Skeletal muscle satellite cell (primary cell): ENCODE data around the gene VAV2.
"Not testable (repeated sequence)": the region's sequence is repeated elsewhere in the genome, so short reads cannot be mapped to it uniquely, and the experiment has no call there.

Source experiments
- H3K27me3 ChIP-seq: 2 replicates; pipeline ENCODE4 v1.7.0; 2013; ENCODE audit warnings: low read length; ENCODE audit not compliant: control insufficient read depth, insufficient read depth
- H3K36me3 ChIP-seq: 2 replicates; pipeline ENCODE4 v1.7.0; 2013; ENCODE audit warnings: mild to moderate bottlenecking, control low read depth, low read length; ENCODE audit not compliant: insufficient read depth
- H3K4me1 ChIP-seq: 2 replicates; pipeline ENCODE4 v1.7.0; 2013; ENCODE audit warnings: low read length; ENCODE audit not compliant: control insufficient read depth, insufficient read depth
- H3K4me2 ChIP-seq: 2 replicates; pipeline ENCODE4 v1.7.0; 2013; ENCODE audit warnings: mild to moderate bottlenecking, low read length
- H3K4me3 ChIP-seq: 2 replicates; pipeline ENCODE4 v1.7.0; 2013; ENCODE audit warnings: low read length
- H3K9ac ChIP-seq: 2 replicates; pipeline ENCODE4 v1.7.0; 2013; ENCODE audit warnings: mild to moderate bottlenecking, low read depth, low read length, moderate library complexity
- H3K9me3 ChIP-seq: replicated peaks from 2 replicates; pipeline ENCODE4 v1.7.0; 2013; ENCODE audit warnings: mild to moderate bottlenecking, control low read depth, low read length

Gene VAV2

DNA sequence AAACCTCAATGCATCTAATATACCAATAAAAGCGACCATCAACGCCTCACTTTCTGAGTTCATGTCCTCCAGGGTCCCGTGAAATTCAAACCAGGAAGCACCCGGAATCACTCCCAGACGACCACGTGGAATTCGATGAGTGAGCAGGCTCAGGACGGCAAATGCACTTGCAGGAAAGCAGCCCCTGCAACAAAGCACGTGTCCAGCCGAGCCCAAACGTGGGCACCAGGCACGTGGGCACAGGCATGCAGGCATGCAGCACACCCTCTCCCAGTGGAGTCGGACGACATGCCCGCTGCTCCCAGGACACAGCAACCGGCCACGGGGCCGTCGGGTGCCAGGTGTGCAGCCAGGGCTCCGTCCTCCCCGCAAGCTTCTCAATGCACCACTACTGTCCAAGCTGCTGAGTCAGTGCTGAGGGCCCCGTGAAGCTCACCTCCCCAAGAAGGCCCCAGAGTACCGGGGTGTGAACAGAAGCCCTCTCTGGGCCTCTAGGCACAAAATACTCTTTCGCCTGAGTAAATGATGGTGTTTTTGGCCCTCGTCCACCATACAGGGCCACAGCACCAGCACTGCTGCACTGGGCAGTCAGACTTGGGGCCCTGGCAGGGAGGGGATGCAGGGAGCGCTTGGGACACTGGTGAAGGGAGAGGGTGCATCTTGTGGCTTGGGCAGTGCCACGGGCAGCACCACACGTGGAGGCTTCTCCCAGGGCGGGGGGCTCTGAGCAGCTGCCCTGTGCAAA lies 87.6 kb downstream of the VAV2 start:
- H3K4me1 ChIP-seq, result no peaks in the 10 kb centered on the region
- no peak overlapping the region for H3K9ac ChIP-seq
- no peak overlapping the region for H3K4me2 ChIP-seq
- no peaks in the 10 kb centered on the region for H3K9me3 ChIP-seq
- no peaks in the 10 kb centered on the region for H3K27me3 ChIP-seq
- H3K4me3 ChIP-seq, result no peak overlapping the region
- H3K36me3 ChIP-seq, result no peaks in the 10 kb centered on the region

DNA sequence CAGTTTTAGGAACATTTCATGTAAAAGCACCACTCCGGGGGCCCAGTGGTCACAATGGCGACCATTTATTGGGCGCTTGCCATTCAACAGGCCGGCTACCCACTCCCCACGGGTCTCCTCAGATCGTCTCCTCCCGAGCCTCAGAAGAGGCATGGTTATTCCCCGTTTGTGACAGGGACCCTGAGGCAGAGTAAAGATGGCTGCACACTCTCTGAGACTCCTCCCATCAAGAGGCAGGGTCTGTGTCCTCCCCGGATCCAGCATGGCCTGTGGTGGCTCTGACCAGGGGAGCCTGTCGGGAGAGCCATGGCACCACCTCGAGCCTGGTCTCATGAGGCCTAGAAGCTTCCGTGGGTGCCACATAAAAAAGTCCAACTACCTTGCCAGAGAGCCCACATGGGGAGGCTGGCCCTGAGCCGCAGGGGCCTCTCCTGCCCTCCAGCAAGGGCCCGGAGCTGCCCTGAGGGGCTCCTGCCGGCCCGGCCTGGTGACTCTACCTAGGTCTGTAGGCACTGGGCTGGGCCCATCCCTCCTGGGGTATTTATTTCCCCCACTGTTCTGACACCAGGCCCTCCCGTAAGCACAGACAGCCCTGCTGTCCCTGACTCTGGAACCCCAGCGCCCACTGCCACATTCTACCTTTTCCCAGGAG lies 90.8 kb downstream of the VAV2 start:
- H3K36me3 ChIP-seq, result no peaks in the 10 kb centered on the region
- H3K4me1 ChIP-seq, result peaks cover 7% of the 10 kb centered on the region
- no peak overlapping the region for H3K9ac ChIP-seq
- no peak overlapping the region for H3K4me3 ChIP-seq
- no peaks in the 10 kb centered on the region for H3K27me3 ChIP-seq
- H3K9me3 ChIP-seq, result no peaks in the 10 kb centered on the region
- H3K4me2 ChIP-seq, result no peak overlapping the region

DNA sequence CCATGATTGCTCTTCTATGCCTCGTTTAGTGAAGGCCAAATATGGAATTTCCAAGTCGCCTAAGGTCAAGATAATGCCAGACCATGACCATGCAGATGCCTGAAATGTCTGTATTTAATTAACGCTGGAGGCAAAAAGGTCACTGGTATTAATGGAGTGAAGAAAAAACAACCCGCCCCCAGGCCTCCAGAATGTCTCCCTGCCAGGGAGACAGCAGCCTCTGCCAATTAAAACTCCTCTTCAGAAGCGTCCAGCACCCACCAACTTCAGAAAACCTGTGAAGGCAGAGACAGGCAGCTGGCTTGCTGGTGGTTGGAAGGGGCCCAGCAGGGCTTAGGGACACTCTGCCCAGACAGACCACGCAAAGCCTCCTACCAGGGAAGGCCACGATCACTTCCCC lies 94.4 kb downstream of the VAV2 start:
- Histone ChIP-seq H3K4me1 (peaks cover 7% of the 10 kb centered on the region), H3K9ac (no peak overlapping the region), H3K9me3 (no peaks in the 10 kb centered on the region), H3K27me3 (no peaks in the 10 kb centered on the region), H3K4me2 (no peak overlapping the region), H3K4me3 (no peak overlapping the region), H3K36me3 (no peaks in the 10 kb centered on the region)

DNA sequence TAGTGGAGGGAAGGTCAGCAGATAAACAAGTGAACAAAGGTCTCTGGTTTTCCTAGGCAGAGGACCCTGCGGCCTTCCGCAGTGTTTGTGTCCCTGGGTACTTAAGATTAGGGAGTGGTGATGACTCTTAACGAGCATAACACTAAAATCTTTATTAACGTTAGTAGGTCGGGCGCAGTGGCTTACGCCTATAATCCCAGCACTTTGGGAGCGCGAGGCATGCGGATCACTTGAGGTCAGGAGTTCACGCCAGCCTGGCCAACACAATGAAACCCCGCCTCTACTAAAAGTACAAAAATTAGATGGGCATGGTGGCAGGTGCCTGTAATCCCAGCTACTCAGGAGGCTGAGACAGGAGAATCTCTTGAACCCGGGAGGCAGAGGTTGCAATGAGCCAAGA lies 96.1 kb downstream of the VAV2 start:
- H3K27me3 ChIP-seq, H3K4me2 ChIP-seq, H3K9ac ChIP-seq, H3K36me3 ChIP-seq, H3K9me3 ChIP-seq, H3K4me1 ChIP-seq, H3K4me3 ChIP-seq: not testable (repeated sequence)

DNA sequence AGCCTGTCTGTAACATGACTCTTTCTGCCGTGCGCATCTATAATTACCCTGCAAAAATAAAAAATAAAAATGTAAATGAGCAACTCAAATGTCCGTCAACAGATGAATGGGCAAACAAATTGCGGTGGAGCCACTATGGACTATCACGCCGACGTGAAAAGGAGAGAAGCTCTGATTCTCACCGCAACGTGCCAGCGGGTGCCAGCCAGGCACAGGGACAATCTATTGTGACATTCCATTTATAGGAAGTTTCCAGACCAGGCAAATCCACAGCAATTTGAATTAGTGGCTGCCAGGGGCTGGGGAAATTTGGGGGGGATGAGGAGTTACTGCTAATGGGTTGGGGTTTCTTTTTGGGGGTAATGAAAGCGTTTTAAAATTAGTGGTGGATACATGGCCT lies 96.8 kb downstream of the VAV2 start:
- peaks cover 9% of the 10 kb centered on the region for H3K4me1 ChIP-seq
- H3K9me3 ChIP-seq, result no peaks in the 10 kb centered on the region
- H3K9ac ChIP-seq, result no peak overlapping the region
- no peaks in the 10 kb centered on the region for H3K36me3 ChIP-seq
- H3K27me3 ChIP-seq, result no peaks in the 10 kb centered on the region
- no peak overlapping the region for H3K4me3 ChIP-seq
- H3K4me2 ChIP-seq, result no peak overlapping the region

DNA sequence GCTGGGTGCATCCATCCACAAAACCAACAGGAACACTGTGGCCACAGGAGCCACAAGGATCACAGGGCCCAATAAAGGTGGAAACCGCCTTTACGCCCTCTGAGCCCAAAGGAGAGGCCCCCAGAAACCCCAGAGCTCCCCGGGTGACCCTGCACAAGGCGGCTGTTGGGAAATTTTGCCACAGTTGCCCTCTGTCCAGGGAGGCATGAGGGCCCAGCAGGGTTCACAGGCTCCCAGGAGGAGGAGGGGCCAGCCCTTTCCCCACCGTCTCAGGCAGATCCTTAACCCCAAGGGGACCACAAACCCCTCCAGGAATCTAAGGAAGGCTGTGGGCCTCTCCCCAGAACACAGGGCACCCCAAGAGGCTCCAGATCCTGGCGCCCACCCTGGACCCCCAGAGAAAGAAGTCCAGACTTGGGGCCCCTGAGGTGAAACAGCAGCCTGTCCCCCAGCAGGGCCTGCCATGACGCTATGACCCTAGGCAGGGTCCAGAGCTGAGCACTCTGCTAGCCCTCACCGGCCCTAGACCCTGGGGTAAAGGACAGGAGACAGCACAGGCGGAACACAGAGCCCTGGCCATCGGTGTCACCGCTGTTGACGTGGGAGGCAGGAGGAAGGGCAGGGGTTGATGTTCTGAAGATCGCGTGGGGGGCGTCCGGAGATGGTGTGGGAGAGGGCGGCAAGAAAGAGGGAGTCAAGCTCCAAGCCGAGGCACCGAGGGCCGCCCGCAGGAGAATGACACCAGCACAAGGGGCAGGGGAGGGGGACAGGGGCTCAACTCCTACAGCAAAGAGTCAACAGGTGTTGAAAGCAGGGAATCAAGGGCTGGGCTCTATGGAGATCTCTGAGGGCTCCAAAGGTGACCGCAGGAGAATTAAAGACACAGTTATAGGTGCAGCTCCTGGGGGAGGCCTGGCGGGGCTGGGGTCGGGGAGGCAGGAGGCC lies 97.5 kb downstream of the VAV2 start:
- Histone ChIP-seq H3K9ac (no peak overlapping the region), H3K27me3 (no peaks in the 10 kb centered on the region), H3K4me3 (no peak overlapping the region), H3K4me2 (no peak overlapping the region), H3K36me3 (no peaks in the 10 kb centered on the region), H3K4me1 (peaks cover 16% of the 10 kb centered on the region), H3K9me3 (no peaks in the 10 kb centered on the region)

DNA sequence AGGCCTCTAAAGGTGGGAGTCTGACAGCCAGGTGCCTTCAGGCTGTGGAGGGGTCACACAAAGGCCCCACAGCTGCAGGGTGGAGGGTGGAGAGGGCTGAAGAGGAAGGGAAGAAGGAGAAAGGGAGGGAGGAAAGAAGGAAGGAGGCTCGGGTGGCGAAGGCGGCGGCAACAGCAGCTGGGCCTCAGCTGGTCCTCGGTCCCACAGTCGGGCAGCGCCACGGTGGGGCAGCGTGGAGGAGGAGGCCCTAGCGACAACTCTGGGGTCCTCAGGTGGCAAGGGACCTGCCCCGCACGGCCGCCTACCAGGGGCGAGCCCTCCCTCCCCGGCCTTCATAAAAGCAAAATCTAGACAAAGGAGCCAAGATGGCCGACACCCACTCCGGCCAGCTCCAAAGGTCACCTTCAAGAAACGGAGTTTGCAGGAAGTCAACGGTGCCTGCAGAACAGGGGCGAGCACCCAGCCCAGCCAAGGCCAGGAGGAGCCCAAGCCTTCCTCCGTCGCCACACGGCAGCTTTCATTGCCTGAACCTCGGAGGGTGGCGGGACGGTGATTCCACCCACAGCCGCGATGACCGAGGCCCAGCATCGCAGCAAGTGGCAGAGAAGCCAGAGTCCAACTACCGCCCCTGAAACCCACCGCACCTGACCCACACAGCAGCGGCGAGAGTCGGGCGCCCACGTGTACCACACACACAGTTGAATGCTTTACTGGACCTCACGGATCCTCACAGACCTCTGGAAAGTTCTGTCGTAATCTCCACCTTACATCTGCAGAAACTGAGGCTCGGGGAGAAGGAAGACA lies 98.7 kb downstream of the VAV2 start:
- Histone ChIP-seq H3K4me1 (peaks cover 18% of the 10 kb centered on the region), H3K36me3 (no peaks in the 10 kb centered on the region), H3K27me3 (no peaks in the 10 kb centered on the region), H3K4me3 (no peak overlapping the region), H3K9ac (no peak overlapping the region), H3K9me3 (no peaks in the 10 kb centered on the region), H3K4me2 (no peak overlapping the region)

DNA sequence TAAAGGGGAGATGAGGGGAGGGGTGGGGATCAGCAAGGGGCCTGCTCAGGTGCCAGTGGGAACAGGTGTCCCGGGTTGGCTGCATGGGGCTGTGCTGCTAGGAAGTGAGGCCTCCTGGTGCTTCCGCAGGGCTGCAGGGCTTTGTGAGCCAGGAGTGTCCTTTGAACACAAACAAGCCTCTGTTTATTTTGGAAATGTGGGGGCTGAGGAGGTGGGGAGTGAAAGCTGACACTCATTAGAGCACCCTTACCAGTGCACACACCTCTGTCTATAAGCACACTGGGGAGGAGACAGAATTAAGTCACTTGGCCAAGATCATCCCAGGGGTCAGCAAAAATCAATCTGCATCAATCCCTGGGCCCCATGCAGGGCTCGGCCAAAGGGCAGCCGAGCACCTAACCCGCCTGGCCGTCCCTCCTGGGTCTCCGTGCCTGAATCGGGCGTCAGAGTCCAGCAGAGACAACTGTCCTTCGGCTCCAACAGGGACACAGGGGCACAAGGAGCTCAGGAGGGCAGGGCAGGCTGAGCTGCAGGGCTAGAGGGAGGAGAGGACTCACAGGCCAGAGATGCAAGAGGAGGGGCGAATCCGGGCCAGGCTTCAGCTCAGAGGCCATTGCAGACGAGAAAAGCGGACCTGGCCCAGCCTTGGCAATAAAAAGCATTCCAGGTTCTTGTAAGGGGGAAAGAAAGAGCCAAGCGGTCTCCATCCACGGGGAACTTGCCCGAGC lies 99.8 kb downstream of the VAV2 start:
- H3K36me3 ChIP-seq, result no peaks in the 10 kb centered on the region
- no peaks in the 10 kb centered on the region for H3K9me3 ChIP-seq
- no peak overlapping the region for H3K4me2 ChIP-seq
- H3K4me3 ChIP-seq, result no peak overlapping the region
- no peak overlapping the region for H3K9ac ChIP-seq
- no peaks in the 10 kb centered on the region for H3K27me3 ChIP-seq
- H3K4me1 ChIP-seq, result peaks cover 11% of the 10 kb centered on the region

DNA sequence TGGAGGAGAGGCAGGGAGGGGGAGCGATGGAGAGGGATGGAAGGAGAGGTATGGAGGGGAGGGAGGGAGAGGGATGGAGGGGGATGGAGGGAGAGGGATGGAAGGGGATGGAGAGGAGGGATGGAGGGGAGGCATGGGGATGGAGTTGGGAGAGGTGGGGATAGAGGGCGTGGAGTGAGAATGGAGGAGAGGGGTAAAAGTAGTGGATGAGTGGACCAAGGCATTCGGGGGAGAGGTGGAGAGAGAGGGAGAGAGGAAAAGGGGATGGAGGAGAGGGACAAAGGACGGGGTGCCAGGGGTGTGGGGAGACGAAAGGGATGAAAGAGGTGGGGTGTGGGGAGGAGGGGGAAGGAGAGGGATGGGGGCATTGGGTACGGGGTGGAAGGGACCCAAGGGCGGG lies 100.4 kb downstream of the VAV2 start:
- Histone ChIP-seq H3K27me3 (no peaks in the 10 kb centered on the region), H3K4me1 (peaks cover 11% of the 10 kb centered on the region), H3K4me2 (no peak overlapping the region), H3K4me3 (no peak overlapping the region), H3K9ac (no peak overlapping the region), H3K36me3 (no peaks in the 10 kb centered on the region), H3K9me3 (no peaks in the 10 kb centered on the region)

DNA sequence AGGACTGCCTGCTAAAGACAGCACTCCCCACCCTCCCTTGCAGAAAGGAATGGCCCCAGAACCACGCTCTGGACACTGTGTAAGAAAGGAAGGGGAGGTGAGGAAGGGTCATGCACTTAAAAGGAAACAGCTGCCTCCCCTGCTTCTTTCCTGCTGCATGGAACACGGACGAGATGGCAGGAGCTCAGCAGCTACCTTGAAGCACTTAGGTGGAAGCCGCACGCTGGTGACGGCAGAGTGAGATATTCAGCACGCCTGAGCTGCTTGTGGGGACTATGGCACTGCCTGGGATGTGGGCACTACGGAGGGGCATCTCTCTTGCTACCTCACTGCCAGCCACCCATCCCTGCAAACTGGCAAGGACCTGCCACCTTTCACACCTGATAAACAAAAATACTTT lies 101.5 kb downstream of the VAV2 start:
- H3K9me3 ChIP-seq, result no peaks in the 10 kb centered on the region
- peaks cover 11% of the 10 kb centered on the region for H3K4me1 ChIP-seq
- no peaks in the 10 kb centered on the region for H3K27me3 ChIP-seq
- H3K4me3 ChIP-seq, result no peak overlapping the region
- no peak overlapping the region for H3K4me2 ChIP-seq
- H3K36me3 ChIP-seq, result no peaks in the 10 kb centered on the region
- no peak overlapping the region for H3K9ac ChIP-seq
